DMS114 treated with DMSO at 0.1 percent for 48 hours (cell line): ENCODE measurements around the gene C12orf76.
"Not testable (repeated sequence)": the region's sequence is repeated elsewhere in the genome, so short reads cannot be mapped to it uniquely, and the experiment has no call there.

Experiments
- DNase-seq: peaks from one replicate; lab custom pipeline; 2025; ENCODE audit not compliant: unreplicated experiment; lab: John Stamatoyannopoulos, UW

Gene C12orf76, protein sequence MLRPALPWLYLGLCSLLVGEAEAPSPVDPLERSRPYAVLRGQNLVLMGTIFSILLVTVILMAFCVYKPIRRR

DNA sequence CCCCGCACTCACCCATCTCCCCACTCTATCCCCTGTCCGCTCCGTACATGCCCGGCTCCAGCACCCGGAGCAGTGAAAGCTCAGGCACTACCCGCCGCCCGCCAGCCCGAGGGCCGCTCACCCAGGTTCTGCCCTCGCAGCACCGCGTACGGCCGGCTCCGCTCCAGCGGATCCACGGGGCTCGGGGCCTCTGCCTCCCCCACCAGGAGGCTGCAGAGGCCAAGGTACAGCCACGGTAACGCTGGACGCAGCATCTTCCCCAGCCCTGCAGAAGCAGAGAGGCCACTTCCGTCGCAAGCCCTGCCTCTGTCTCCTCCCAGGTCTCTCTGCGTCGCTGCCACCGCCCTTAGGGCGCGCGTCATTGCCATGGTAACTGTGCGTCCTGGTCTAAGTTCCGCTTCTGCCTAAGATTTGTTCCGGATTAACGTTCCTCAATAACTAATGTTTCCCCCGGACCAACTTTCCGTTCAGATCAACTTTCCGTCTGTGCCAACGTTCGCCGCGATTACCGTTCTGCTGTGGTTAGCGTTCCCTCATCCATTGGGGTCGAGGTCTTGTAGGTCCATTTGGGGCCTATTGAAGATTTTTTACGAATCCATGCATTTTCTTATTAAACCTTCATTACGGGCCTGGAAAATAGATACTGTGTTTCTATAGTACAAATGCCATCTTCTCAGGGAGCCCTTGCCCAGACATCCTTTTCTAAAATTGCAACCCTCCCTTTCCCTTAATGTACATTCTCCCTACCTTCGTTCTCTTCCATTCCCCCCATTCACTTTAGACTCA is at the start of gene C12orf76:
Gene C12orf76, minus strand, starts transcription at position 281 of the 786 bp plus-strand sequence. Its CDS starts 27 bp downstream, at position 254.
- peak; percentile 98 for DNase-seq

DNA sequence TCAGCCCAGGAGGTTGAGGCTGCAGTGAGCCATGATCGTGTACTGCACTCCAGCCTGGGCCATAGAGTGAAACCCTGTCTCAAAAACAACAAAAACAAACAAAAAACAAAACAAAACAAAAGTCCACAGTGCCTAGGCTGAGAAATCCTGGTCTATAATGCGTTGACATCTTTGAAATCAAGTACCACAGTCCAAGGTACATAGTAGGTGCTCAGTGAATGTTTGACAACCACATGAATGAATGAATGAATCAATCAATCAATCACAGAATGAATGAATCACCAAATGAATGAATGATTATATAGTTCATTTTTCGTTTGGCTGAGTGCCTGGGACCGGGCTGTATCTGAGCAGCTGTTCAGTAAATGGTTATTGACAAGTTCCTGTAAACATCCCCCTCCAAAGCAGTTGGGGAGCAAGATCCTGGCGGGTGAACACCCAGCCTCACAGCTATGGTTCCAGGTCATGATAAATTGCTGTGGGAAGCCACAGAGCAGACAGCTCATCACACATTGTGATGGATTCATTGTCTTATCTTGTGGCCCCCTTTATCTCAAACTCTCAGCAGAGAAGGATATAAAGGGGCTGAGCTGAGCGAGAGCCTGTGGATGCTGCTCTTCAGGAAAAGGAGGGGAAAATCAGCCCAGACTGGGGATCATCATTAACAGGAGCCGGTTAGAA is 45.4 kb upstream of the C12orf76 start:
- DNase-seq = no peak

DNA sequence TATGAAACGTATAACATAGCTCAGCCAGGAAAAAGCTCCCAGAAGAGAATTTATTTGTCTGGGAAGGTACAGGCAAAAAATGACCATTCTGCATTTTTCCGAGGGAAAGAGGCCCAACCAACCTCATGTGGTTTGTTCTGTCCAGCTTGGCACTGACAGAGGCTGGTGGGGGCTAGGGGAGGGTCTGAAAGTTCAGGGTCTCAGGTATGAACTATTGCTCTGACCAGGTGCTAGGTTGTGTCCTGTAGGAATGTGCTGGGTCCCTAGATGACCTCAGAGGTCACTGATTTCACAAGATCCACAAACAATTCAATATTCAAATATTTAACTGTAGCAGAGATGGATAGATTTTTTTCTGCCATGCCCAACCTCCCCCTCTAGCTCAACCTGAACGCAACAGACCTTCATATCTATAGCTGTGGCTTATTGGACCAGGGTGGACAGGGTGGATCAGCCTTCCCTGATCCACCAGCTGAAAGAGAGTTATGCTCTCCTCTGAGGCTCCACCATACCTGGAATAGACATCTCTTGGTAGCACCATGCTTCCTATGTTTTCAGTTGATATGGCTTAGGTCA is 42.9 kb upstream of the C12orf76 start:
- DNase-seq = no peak

DNA sequence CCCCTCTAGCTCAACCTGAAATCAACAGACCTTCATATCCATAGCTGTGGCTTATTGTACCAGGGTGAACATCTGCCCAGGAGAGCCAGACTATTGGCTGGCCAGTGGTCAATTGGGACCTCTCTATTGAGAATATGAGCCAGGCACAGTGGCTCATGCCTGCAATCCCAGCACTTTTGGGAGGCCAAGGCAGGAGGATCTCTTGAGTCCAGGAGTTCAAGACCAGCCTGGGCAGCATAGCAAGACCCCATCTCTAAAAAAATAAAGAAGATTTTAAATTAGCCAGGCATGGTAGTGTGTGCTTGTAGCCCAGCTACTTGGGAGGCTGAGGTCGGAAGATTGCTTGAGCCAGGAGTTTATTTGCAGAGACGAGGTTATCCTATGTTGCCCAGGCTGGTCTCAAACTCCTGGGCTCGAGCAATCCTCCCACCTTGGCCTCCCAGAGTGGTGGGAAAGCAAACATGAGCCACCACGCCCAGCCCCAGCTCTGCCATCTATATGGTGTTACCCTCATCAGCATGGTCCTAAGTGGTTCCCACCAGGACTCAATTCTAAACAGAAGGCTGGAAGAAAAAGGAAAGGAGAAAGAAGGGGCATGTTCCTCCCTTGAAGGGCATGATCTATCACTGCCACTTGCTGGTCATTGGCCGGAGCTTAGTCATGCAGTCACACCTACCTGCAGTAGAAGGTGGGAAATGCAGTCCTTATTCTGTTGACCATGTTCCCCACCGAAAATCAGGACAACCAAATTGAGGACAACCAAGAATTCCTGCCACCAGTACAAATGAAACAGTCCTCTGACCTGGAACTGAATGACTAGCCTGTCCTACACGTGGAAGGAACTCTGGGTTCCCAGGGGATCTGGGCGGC is 42.2 kb upstream of the C12orf76 start:
- no peak for DNase-seq

DNA sequence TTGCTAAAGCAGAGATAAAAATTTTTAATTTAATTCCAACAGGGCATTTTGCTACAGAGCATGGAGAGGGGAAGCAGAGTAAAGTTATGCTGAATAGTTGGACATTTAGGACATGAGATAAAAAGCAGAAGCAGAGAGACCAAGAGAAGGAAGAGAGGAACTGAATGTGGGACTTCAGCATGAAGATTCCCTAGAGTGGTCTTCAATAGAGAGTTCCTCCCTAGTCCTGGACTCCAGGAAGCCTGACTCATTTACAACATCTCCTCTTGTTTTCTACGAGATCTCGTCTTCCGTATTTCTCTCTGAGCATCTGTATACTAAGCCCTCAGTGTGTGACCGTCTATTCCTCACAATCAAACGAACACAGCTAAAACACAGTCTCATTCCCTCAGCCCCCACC is 40.6 kb upstream of the C12orf76 start:
- no peak for DNase-seq

DNA sequence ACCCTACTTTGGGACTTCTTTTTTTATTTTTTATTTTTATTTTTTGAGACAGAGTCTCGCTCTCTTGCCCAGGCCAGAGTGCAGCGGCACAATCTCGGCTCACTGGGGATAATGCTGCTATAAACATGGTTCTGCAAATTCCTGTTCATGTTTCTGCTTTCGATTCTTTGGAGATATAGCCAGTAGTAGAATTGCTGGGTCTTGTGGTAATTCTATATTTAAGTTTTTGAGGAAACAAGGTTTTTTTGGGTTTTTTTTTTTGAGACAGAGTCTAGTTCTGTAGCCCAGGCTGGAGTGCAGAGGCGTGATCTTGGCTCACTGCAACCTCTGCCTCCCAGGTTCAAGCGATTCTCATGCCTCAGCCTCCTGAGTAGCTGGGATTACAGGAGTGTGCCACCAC is 39.9 kb upstream of the C12orf76 start:
- DNase-seq = not testable (repeated sequence)

DNA sequence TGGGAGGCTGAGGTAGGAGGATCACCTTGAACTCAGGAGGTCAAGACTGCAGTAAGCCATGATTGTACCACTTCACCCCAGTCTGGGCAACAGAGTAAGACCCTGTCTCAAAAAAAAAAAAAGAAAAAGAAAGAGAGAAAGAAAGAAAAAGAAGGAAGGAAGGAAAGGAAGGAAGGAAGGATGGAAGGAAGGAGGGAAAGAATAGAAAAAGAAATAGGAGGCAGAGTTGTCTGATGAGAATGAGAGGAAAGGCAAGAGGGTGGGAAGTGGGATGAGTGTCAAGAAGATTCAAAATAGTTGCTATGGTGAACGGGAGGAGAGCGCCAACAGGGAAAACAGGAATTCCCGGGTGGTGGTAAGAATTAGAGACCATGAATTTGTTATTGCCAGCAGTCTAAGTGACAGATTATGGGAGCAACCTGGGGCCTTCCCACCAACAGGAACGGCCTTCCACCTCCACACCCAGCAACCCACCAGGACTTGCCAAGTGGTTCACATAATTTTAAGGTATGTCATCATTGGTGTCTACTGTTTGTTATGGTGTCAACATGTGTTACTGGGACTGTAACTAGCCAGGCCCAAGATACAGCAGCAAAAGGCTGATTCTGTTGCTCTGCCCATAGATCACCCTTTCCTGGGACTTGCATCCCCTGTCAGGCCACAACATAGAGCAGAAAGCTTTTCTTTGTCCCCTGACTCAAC is 36.1 kb upstream of the C12orf76 start:
- DNase-seq = no peak

DNA sequence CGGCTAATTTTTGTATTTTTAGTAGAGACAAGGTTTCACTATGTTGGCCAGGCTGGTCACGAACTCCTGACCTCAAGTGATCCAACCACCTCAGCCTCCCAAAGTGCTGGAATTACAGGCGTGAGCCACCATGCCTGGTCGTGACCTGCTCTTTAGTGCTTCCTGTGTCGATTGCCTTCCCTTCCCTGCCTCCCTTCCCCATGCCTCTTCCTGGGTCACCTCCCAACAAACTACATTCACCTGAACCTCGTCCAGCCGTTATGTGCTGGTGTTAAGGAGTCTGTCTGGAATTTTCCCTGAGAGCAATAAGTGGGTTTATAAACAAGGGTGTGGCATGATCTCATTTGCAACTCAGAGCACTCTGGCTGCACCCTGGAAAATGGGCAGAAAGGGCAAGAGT is 32.1 kb upstream of the C12orf76 start:
- no peak for DNase-seq

DNA sequence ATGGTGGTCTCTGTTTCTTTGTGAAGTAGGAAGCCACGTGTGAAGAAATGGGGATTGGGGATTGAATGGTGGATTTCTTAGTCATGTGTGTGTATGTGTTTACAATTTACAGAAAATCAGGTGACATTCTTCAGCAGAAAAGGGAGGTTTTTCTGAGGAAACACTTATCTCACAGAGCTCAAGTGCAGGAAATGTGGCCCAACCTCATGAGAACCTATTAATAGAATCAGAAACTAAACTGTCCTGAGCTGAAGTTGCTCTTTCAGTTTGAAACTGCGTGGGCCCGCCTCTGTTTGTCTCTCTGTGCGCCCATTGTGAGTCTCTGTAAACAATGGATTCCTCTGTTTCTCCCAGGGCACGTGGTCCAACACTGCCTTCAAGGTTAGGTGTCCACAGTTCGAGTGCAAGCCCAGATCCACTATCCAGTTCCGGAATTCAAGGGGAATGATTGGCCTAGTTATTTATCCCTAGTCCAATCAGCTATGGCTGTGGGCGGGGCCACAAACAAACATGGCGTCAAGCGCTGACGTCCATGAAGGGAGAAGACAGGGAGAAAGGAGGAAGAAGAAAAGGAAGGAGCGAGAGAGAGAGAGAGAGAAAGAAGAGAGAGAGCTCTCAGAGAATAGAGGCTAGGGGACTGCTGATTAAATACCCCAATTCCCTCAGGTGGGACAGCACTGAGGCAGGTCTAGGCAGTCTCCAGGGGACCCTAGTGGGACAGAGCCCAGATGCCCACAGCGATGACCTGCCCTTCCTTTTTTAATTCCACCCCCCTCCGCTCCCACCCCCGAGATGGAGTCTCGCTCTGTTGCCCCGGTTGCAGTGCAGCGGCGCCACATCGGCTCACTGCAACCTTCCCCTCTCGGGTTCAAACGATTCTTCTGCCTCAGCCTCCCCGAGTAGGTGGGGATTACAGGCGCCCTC is 31.4 kb upstream of the C12orf76 start:
- DNase-seq = no peak

DNA sequence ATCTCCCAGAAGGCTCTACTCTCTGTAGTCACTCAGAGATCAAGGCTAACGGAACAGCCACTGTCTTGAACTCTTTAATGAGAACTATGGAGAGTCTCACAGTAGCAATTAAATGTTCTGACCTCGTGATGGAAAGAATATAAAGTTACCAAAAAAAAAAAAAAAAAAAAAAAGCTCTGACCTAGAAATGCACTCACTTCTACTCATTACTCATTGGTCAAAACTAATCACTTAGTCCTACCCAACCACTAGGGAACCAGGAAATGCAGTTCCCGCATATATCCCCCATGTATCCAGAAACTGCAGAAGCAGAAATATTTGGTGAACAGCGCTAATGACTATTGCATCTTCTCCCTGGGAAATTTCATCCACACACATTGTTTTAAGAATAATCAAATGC is 29.5 kb upstream of the C12orf76 start:
- DNase-seq = no peak

DNA sequence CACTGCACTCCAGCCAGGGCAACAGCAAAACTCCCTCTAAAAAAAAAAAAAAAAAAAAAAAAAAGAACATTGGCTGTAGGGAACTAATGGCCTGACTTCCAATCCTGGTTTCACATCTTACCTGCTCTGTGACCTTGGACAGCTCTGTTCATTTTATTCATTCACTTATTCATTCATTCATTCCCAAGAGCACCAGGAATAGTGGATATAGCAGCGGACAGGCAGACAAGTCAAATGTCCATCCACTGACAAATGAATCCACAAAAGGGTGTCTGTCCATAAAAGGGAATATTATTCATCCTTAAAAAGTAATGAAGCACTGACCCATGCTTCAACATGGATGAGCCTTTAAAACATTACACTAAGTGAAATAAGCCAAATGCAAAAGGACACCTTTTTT is 27.6 kb upstream of the C12orf76 start:
- no peak for DNase-seq

DNA sequence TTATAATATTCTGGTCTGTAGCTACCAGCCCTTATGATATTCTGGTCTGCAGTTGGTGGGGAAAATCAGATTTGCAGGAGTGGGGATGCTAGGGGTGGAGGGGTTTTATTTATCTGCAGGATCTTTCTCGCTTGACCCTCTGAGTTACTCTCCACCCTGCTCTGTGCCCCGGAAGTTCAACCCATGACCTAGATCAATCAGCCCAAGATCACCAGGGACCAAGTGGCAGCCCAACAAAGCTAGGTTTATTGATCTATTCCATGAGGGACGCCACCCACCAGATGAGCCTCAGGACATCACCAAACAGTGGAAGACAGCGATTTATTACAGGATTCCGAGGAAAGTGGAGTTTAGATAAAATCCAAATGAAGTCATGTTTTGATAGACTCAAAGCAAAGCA is 25.8 kb upstream of the C12orf76 start:
- no peak for DNase-seq

DNA sequence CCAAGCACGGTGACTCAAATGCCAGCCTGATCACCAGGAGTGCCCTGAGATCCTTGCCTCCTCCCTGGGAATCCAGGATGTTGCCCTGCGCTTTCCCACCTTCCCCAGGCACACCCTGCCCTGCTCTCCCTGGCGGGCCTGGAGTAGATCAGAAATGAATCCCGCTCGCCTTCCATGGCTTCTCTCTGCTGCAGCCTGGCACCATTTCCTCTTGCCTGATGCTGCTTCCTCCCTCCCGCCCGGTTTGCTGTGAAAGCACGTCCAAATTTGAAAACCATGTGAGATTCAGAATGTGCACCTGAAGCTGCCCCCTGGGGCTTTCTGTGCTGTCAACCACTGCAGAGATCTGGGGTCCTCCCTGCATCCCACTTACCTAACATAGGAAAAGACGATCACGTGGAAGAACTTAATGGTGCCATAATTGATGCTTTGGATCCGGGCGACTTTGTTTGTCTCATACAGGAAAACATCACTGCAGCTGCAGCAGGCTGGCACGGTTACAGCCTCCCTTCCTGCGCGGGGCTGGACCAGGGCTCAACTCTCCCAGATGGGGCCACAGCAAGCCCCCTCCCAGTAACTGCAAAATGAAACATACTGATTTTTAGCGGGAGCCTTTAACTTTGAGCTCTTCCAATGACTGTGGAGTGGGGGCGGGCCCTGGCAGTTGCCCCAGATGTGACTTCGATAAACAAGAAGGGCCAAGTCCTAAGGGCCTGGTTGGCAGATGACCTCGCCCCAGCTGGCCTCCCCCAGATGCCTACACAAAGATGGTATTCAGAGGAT is 24.9 kb upstream of the C12orf76 start:
- no peak for DNase-seq

DNA sequence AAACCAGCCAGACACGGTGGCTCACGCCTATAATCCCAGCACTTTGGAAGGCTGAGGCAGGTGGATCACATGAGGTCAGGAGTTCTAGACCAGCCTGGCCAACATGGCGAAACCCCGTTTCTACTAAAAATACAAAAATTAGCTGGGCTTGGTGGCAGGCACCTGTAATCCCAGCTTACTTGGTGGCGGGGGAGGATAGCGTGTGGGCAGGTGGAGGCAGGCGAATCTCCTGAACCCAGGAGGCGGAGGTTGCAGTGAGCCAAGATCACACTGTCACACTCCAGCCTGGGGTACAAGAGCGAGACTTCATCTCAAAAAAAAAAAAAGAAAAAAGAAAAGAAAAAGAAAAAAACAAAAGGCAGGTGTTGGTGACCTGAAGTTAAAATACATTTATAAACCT is 24.3 kb upstream of the C12orf76 start:
- not testable (repeated sequence) for DNase-seq

DNA sequence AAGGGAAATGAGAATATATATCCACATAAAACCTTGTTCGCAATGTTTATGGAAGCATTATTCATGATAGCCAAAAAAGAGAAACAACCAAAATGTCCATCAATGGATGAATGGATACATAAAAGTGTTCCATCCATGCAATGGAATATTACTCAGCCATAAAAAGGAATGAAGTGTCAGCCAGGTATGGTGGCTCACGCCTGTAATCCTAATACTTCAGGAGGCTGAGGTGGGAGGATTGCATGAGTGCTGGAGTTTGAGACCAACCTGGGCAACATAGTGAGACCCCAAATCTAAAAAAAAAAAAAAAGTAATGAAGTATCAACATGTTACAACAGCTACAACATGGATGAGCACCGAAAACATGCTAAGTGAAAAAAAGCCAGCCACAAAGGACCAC is 23.6 kb upstream of the C12orf76 start:
- no peak for DNase-seq

DNA sequence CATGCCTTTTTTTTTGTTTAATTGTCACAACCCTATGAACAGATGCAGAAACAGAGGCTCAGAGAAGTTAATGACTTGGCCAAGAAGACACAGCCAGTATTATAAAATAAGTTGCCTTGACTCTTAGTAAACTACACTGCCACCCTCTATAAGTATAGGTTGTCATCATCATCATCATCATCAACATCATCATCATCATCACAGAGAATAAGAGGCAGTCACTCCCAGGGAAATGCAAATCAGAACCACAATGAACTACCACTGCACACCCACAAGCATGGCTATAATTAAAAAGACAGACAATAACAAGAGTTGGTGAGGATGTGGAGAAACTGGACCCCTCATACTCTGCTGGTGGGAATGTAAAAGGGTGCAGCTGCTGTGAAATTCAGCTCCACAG is 23.2 kb upstream of the C12orf76 start:
- no peak for DNase-seq

DNA sequence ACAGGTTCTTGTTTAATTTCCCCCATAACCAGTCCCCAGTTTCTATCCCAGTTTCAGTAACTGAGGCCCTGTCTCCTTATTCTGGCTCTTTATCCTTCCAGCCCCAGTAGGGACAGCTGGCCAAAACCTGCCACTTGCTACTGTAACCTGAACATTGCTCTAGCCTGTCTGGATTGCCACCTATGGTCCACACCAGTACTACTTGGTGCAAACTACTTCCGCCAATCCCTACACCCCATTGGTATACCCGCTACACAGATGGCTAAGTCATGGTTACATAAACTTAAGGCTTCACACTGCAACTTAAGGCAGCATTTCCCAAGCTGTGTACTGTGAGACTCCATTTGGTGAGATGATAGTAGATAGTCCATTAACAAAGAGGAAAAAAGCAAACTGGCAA is 20.3 kb upstream of the C12orf76 start:
- no peak for DNase-seq

DNA sequence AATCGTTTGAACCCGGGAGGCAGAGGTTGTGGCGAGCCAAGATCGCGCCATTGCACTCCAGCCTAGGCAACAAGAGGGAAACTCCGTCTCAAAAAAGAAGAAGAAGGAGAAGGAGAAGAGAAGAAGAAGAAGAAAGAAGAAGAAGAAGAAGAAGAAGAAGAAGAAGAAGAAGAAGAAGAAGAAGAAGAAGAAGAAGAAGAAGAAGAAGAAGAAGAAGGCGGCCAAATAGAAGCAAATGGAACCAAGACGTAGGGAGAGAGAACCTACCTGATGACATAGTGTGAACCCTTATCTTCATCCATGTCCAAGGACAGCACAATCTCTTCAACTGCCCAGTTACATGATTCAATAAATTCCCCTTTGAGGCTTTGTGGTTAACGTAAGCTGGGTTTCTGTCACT is 19.8 kb upstream of the C12orf76 start:
- DNase-seq = not testable (repeated sequence)

DNA sequence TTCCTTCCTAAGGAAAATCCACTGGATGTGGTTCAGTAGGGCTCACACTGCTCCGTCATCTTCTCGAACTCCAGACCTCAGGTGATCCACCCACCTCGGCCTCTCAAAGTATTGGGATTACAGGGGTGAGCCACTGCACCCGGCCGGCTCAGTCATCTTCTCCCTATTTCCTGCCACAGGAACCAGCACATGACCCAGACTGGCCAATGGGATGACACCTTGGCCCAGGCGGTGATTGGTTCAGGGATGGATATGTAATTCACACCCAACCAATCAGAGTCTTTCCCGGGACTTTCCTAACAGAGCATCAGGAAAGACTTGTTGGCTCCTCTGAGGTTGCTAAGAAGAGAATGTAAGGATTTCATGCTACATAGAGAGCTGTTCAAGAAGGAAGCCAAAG is 19.2 kb upstream of the C12orf76 start:
- DNase-seq = no peak
